Measurements from ENCODE around the gene NCK2. TPM values are rescaled to one million over a fixed set of nuclear protein-coding genes. Genes with fewer than 3 reads are reported as not detected.

The NCK2 gene
- total and polyA plus RNA-seq, 9 of the 15 experiments (the other 6 are each of a cell fraction or from before 2014, with no cell fraction given): 0.90 to 27.9 (median 15.9) TPM

- TF ChIP-seq SFPQ (IDR thresholded peaks at IDR 0.05; ENCODE audit: low read depth, low read length) (no peak), U2AF2 (optimal IDR thresholded peaks at IDR 0.05; ENCODE audit: low read depth, low read length) (no peak), ZNF217 (CRISPR knock-in tag; IDR thresholded peaks at IDR 0.05) (no peak), E2F6 (IDR thresholded peaks at IDR 0.05; ENCODE audit: borderline replicate concordance in 1 of 2, extremely low read depth in 1 of 2, insufficient read depth in 1 of 2, insufficient read length in 1 of 2, low read depth in 1 of 2, low read length in 1 of 2, poor library complexity in 1 of 2, severe bottlenecking in 1 of 2) (no peak), ZSCAN29 (IDR thresholded peaks at IDR 0.05) (no peak), ZFP30 (CRISPR knock-in tag; IDR thresholded peaks at IDR 0.05; ENCODE audit: borderline replicate concordance) (no peak), FOXJ3 (CRISPR knock-in tag; IDR thresholded peaks at IDR 0.05) (no peak), DPF2 (IDR thresholded peaks at IDR 0.05) (peak; percentile 29; the same call in 1 of the 2 replicates), PHB2 (IDR thresholded peaks at IDR 0.05; ENCODE audit: low read depth) (no peak), RUNX1 (IDR thresholded peaks at IDR 0.05; ENCODE audit: low read depth) (no peak), PREB (CRISPR knock-in tag; IDR thresholded peaks at IDR 0.05) (no peak), POU5F1 (IDR thresholded peaks at IDR 0.05; ENCODE audit: borderline replicate concordance, low read depth, low read length, partially characterized antibody) (no peak), ATF3 (IDR thresholded peaks at IDR 0.05) (peak; percentile 54; the same call in 1 of the 2 replicates), ATF3 (CRISPR knock-in tag; conservative IDR thresholded peaks at IDR 0.05) (no peak), AFF1 (IDR thresholded peaks at IDR 0.05; ENCODE audit: low read depth in 1 of 2, partially characterized antibody in 2 of 2) (no peak), MTF1 (CRISPR knock-in tag; IDR thresholded peaks at IDR 0.05; ENCODE audit: borderline replicate concordance) (no peak), RCOR1 (IDR thresholded peaks at IDR 0.05; ENCODE audit: borderline replicate concordance in 1 of 2, low read depth in 2 of 2, low read length in 2 of 2) (peak in 1 of 2 experiments; percentile 57; a peak in 1 of 4 replicates)
These were observed 67.7 kb downstream of the NCK2 start (continued) for GRCh38 chr2:105812180-105813044.

All from K562 (cell line).